Psoas muscle (tissue), 8 donors: Measurements from ENCODE around the gene ICE2. TPM values are rescaled to one million over a fixed set of nuclear protein-coding genes. Genes with fewer than 3 reads are reported as not detected.
A peak's percentile ranks its signal among the peaks of the same experiment; 100 is the strongest.
"Not testable (repeated sequence)": the region's sequence is repeated elsewhere in the genome, so short reads cannot be mapped to it uniquely, and the experiment has no call there.

Experiments
- ATAC-seq, 4 donors: fragments of 200-7000 bp; cut with Tn5 transposase; one replicate each; pipeline ENCODE4 v1.9.1; 2020; ENCODE audit warnings: moderate library complexity in 3 of 4, mild to moderate bottlenecking in 2 of 4
- DNase-seq, 2 donors: peaks; one replicate each; pipeline ENCODE4 v3.0.0-alpha.2; 2020
- H3K27ac ChIP-seq: fragments of 200-600 bp; one replicate; pipeline ENCODE4 v1.8.0; 2022
- H3K27me3 ChIP-seq, 3 donors: fragments of 200-600 bp in 1 of 3; one replicate each; pipeline versions ENCODE4 v1.6.1 to v1.8.0; 2013 to 2022; ENCODE audit warnings: low read length in 2 of 3, mild to moderate bottlenecking in 2 of 3, moderate library complexity in 1 of 3; ENCODE audit not compliant: insufficient read depth in 3 of 3
- H3K36me3 ChIP-seq, 2 donors: fragments of 200-600 bp in 1 of 2; one replicate each; pipeline versions ENCODE4 v1.6.1 to v1.8.0; 2013 to 2022; ENCODE audit warnings: low read depth in 1 of 2, mild to moderate bottlenecking in 1 of 2, moderate library complexity in 1 of 2; ENCODE audit not compliant: insufficient read depth in 1 of 2
- H3K4me1 ChIP-seq: fragments of 200-600 bp; one replicate; pipeline ENCODE4 v1.8.0; 2022
- H3K4me3 ChIP-seq: fragments of 200-600 bp; one replicate; pipeline ENCODE4 v1.8.0; 2022; ENCODE audit warnings: mild to moderate bottlenecking
- H3K9me3 ChIP-seq: fragments of 200-600 bp; one replicate; pipeline ENCODE4 v1.8.0; 2022
- CTCF ChIP-seq: fragments of 200-600 bp; IDR thresholded peaks from one replicate; pipeline ENCODE4 v1.8.0; 2022; ENCODE audit warnings: antibody characterized with exemption
- whole genome bisulfite sequencing, 3 donors: extraction: QIAGEN DNeasy Blood & Tissue Kit; methylation state at CpG; one replicate each; pipeline versions ENCODE4 v1.1.6 to v1.1.7; 2013; 5-methylcytosine and 5-hydroxymethylcytosine counted together
- intact Hi-C, 2 donors: fragments of 100-400 bp; cut with DNase I; formaldehyde crosslinking; loops; one replicate each; pipeline versions ENCODE4 v1.11.0 to v1.14.2; 2022
- polyA plus RNA-seq, 3 donors: library from polyadenylated mRNA; stranded (reverse); fragments of 200-250 nt; gene quantifications; one replicate each; pipeline ENCODE4 v1.2.3, GENCODE V29; 2013
- total RNA-seq, 4 donors: library from RNA; stranded (reverse); fragmentation: NEBNext Ultra II Directional in 2 of 4; extraction: Animal tissue kit (Norgen Biotek cat#: 25700) in 2 of 4; gene quantifications; one replicate each; pipeline versions ENCODE4 v1.2.1 to v1.2.4, GENCODE V29; 2021 to 2023
- donor health status: healthy with polysubstance abuse.
- donor health status: DM: no; HTN: no; CAD: no; lungs with moderate emphysema.
- donor health status: Bipolar disorder and iron deficiency.
- donor health status: healthy.
- donor health status: DM: yes; HTN: yes; CAD: no.
- donor health status: DM: no; HTN: no; CAD: no.
- donor health status: DM: no; HTN: no; CAD: no.
- donor health status: DM: yes; HTN: yes; CAD: no.

Gene ICE2
- total and polyA plus RNA-seq, 7 donors = 5.2 to 25.9 (median 20.0) TPM

GRCh38 chr15:60416484-60416883 is 62.5 kb downstream of the ICE2 start:
- DNase-seq (no peak), ATAC-seq (no peak)
- Histone ChIP-seq H3K4me3 (no peak overlapping the region), H3K9me3 (no peaks in the 10 kb centered on the region), H3K27me3 (no peaks in the 10 kb centered on the region), H3K36me3 (no peaks in the 10 kb centered on the region), H3K27ac (no peak overlapping the region), H3K4me1 (no peaks in the 10 kb centered on the region)
- WGBS, 3 donors = 95 to 97% (median 95%) methylated on average over 3 of the region's 3 CpGs
- no peak for TF ChIP-seq CTCF
- intact Hi-C loops = no loop called here

- Histone ChIP-seq H3K27ac (peak overlapping the region; percentile 14), H3K4me3 (no peak overlapping the region), H3K9me3 (no peaks in the 10 kb centered on the region), H3K27me3 (no peaks in the 10 kb centered on the region), H3K36me3 (no peaks in the 10 kb centered on the region), H3K4me1 (no peaks in the 10 kb centered on the region)
- ATAC-seq = peak in 2 of 4 donors; percentile 39 to 55
- WGBS, 3 donors = 64 to 67% (median 65%) methylated on average over 10 of the region's 10 CpGs
- no peak for DNase-seq
- no peak for TF ChIP-seq CTCF
- intact Hi-C loops = no loop called here
These were observed 64.8 kb downstream of the ICE2 start for GRCh38 chr15:60414016-60414682.

GRCh38 chr15:60413231-60413824 is 65.6 kb downstream of the ICE2 start:
- no peak for DNase-seq
- no peaks in the 10 kb centered on the region for H3K27me3 ChIP-seq
- 50 to 54% (median 52%) methylated on average over 9 of the region's 9 CpGs for WGBS, 3 donors
- no peak for TF ChIP-seq CTCF
- H3K4me1 ChIP-seq = peaks cover 2% of the 10 kb centered on the region
- no peak for ATAC-seq
- no peaks in the 10 kb centered on the region for H3K9me3 ChIP-seq
- intact Hi-C loops = no loop called here
- H3K4me3 ChIP-seq = no peak overlapping the region
- H3K27ac ChIP-seq = peak overlapping the region; percentile 14
- H3K36me3 ChIP-seq = no peaks in the 10 kb centered on the region

GRCh38 chr15:60412807-60413206 is 66.1 kb downstream of the ICE2 start:
- H3K4me1 ChIP-seq, H3K4me3 ChIP-seq, DNase-seq, H3K36me3 ChIP-seq, H3K27me3 ChIP-seq, ATAC-seq, H3K9me3 ChIP-seq, intact Hi-C loops: not testable (repeated sequence)
- WGBS, 3 donors = 92 to 97% (median 96%) methylated on average over 21 of the region's 21 CpGs
- H3K27ac ChIP-seq = peak overlapping the region; percentile 14

- Histone ChIP-seq H3K27me3 (no peaks in the 10 kb centered on the region), H3K9me3 (no peaks in the 10 kb centered on the region), H3K36me3 (no peaks in the 10 kb centered on the region), H3K4me3 (no peak overlapping the region), H3K27ac (no peak overlapping the region), H3K4me1 (peaks cover 16% of the 10 kb centered on the region)
- intact Hi-C loops = no loop called here
- DNase-seq (no peak), ATAC-seq (no peak)
- TF ChIP-seq CTCF = no peak
- 82 to 88% (median 87%) methylated on average over 9 of the region's 9 CpGs for WGBS, 3 donors
These were observed 67.0 kb downstream of the ICE2 start for GRCh38 chr15:60411774-60412425.

- H3K27me3 ChIP-seq, H3K27ac ChIP-seq, intact Hi-C loops, DNase-seq, H3K9me3 ChIP-seq, H3K36me3 ChIP-seq, ATAC-seq, H3K4me3 ChIP-seq: not testable (repeated sequence)
- WGBS, 3 donors = 92 to 98% (median 95%) methylated on average over 9 of the region's 9 CpGs
- peaks cover 25% of the 10 kb centered on the region for H3K4me1 ChIP-seq
These were observed 68.6 kb downstream of the ICE2 start for GRCh38 chr15:60410350-60410749.
